ENCODE data around the gene TULP4. TPM values are rescaled to one million over a fixed set of nuclear protein-coding genes. Genes with fewer than 3 reads are reported as not detected.

The TULP4 gene
- total RNA-seq, 6 donors from 2014 or later, result 78.7 to 150 (median 94.4) TPM

- TF ChIP-seq POLR2A (IDR thresholded peaks at IDR 0.05), result no peak
- TF ChIP-seq POLR2AphosphoS5 (IDR thresholded peaks at IDR 0.05), result no peak
- no peak for TF ChIP-seq EP300 (IDR thresholded peaks at IDR 0.05)
- TF ChIP-seq, protein P1, sequence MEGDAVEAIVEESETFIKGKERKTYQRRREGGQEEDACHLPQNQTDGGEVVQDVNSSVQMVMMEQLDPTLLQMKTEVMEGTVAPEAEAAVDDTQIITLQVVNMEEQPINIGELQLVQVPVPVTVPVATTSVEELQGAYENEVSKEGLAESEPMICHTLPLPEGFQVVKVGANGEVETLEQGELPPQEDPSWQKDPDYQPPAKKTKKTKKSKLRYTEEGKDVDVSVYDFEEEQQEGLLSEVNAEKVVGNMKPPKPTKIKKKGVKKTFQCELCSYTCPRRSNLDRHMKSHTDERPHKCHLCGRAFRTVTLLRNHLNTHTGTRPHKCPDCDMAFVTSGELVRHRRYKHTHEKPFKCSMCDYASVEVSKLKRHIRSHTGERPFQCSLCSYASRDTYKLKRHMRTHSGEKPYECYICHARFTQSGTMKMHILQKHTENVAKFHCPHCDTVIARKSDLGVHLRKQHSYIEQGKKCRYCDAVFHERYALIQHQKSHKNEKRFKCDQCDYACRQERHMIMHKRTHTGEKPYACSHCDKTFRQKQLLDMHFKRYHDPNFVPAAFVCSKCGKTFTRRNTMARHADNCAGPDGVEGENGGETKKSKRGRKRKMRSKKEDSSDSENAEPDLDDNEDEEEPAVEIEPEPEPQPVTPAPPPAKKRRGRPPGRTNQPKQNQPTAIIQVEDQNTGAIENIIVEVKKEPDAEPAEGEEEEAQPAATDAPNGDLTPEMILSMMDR (IDR thresholded peaks at IDR 0.05), result no peak
- Histone ChIP-seq H3K9me3 (no peaks in the 10 kb centered on the region), H3K4me3 (no peak overlapping the region), H3K36me3 (no peaks in the 10 kb centered on the region), H3K27me3 (no peaks in the 10 kb centered on the region), H3K4me1 (peaks cover 2 to 22% (median 12%) of the 10 kb centered on the region in 4 donors), H3K27ac (no peak overlapping the region)
- 66 to 73% methylated on average over 2 of the region's 2 CpGs for WGBS, 2 donors
- no peak for ATAC-seq (ENCODE audit: low FRiP score in 2 of 2)
- no peak for DNase-seq
These were observed 43.7 kb upstream of the TULP4 start for GRCh38 chr6:158268361-158269147.

DNA sequence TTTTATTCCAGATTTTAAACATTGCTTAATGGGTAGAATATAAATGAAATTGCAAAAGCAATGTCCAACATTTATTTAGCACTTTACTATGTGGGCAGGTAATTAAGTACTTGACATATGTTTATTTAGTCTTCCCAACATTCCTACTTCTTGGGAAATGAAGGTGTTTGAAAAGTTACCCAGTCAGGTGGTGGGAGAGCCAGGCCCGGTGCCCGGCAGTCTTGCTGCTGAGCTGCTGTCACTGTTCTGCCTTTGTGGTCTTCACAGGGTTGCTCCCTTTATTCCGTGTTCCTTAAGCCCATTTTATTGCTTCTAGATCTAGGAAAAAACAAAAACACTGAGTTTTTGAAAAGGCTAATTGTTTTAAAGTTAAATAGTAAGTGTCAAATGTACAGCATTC lies 42.6 kb upstream of the TULP4 start:
- DNase-seq, result peak in 1 of 2 donors; percentile 58
- H3K36me3 ChIP-seq, result no peaks in the 10 kb centered on the region
- H3K27me3 ChIP-seq, result no peaks in the 10 kb centered on the region
- H3K4me3 ChIP-seq, result no peak overlapping the region
- ATAC-seq (ENCODE audit: low FRiP score in 2 of 2), result no peak
- TF ChIP-seq, protein P1 (IDR thresholded peaks at IDR 0.05), result no peak
- TF ChIP-seq POLR2A (IDR thresholded peaks at IDR 0.05) (no peak), POLR2AphosphoS5 (IDR thresholded peaks at IDR 0.05) (no peak), EP300 (IDR thresholded peaks at IDR 0.05) (no peak)
- H3K9me3 ChIP-seq, result no peaks in the 10 kb centered on the region
- 61 to 83% methylated on average over 3 of the region's 3 CpGs for WGBS, 2 donors
- peaks cover 2 to 22% (median 12%) of the 10 kb centered on the region in 4 donors for H3K4me1 ChIP-seq
- H3K27ac ChIP-seq, result no peak overlapping the region

DNA sequence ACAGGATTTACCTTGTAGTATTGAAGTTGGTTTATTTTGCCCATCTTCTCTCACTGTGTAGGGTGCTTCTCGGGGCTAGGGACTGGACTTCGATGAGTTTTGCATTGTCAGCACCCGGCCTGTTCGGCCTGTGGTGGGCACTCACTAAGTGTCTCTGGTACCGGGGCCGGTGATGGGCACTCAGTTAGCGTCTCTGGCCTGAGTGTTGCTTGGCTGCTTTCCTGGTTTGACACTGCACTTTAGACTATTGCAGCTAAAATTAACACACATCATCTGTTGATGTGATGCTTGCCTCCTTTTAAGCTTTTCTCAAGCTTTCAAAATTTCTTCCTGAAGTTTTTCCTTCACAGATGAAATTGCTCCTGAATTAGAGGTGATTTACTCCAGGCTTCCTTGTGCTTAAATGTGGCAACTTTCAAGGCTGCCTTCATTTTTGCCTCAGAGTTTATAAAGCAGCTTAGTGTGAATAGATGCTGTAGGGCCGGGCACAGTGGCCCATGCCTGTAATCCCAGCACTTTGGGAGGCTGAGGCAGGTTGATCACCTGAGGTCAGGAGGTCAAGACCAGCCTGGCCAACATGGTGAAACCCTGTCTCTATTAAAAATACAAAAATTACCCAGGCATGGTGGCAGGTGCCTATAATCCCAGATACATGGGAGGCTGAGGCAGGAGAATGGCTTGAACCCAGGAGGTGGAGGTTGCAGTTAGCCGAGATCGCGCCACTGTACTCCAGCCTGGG lies 41.7 kb upstream of the TULP4 start:
- DNase-seq, result no peak
- Histone ChIP-seq H3K9me3 (no peaks in the 10 kb centered on the region), H3K4me3 (no peak overlapping the region), H3K27me3 (no peaks in the 10 kb centered on the region), H3K4me1 (peaks cover 2 to 22% (median 12%) of the 10 kb centered on the region in 4 donors), H3K27ac (no peak overlapping the region), H3K36me3 (no peaks in the 10 kb centered on the region)
- ATAC-seq (ENCODE audit: low FRiP score in 2 of 2), result no peak
- TF ChIP-seq POLR2A (IDR thresholded peaks at IDR 0.05), result no peak
- TF ChIP-seq, protein P1 (IDR thresholded peaks at IDR 0.05), result no peak
- TF ChIP-seq EP300 (IDR thresholded peaks at IDR 0.05), result no peak
- no peak for TF ChIP-seq POLR2AphosphoS5 (IDR thresholded peaks at IDR 0.05)
- 76 to 79% methylated on average over 11 of the region's 11 CpGs for WGBS, 2 donors

DNA sequence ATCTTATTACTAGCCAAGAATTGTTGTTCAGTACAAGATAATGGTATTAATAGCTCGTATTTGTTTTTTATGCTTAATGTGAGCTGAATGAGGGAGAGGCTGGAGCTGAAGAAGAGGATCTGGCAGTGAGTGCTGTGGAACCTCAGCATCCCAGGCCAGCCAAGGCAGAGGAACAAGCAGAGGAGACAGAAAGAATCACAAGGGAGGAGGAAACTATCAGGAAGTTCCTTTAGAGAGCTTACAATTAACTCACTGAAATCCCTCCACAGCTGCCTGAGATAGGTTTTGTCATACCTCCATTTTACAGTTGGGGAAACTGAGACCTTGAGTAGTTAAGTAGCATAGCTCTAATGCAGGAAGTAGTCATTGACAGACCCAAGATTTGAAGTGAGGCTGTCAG lies 39.9 kb upstream of the TULP4 start:
- H3K27ac ChIP-seq, result no peak overlapping the region
- DNase-seq (no peak), ATAC-seq (ENCODE audit: low FRiP score in 2 of 2) (no peak)
- 94 to 97% methylated on average over 1 of the region's 1 CpG for WGBS, 2 donors
- H3K4me3 ChIP-seq, result no peak overlapping the region
- no peak for TF ChIP-seq EP300 (IDR thresholded peaks at IDR 0.05)
- TF ChIP-seq, protein P1 (IDR thresholded peaks at IDR 0.05), result no peak
- TF ChIP-seq POLR2AphosphoS5 (IDR thresholded peaks at IDR 0.05), result no peak
- H3K4me1 ChIP-seq, result peaks cover 2 to 22% (median 12%) of the 10 kb centered on the region in 4 donors
- no peaks in the 10 kb centered on the region for H3K9me3 ChIP-seq
- H3K27me3 ChIP-seq, result no peaks in the 10 kb centered on the region
- no peaks in the 10 kb centered on the region for H3K36me3 ChIP-seq

All from upper lobe of left lung (tissue), 6 donors.